GM12878 (cell line): ENCODE results near the gene GNG12. TPM values are rescaled to one million over a fixed set of nuclear protein-coding genes. Genes with fewer than 3 reads are reported as not detected.
A peak's percentile ranks its signal among the peaks of the same experiment; 100 is the strongest.

Source experiments
- ATAC-seq: fragments of 200-7000 bp; cut with Tn5 transposase; 3 replicates; pipeline ENCODE4 v1.9.1; 2020; ENCODE audit warnings: mild to moderate bottlenecking, moderate library complexity
- BruUV-seq: library from RNA; stranded (reverse); fragments of 400-500 nt; replicated peaks from 2 replicates; lab custom pipeline; 2021; lab: Mats Ljungman, UMichigan
- CTCF ChIA-PET: fragments of 300-600 bp; sonication (Branson Sonifier 250); formaldehyde crosslinking; extraction: SDS; loops from one replicate; lab custom pipeline; 2021; ENCODE audit warnings: inconsistent platforms; lab: Yijun Ruan, JAX
- POLR2A ChIA-PET: fragments of 350-600 bp; formaldehyde crosslinking; extraction: SDS; loops from one replicate; lab custom pipeline; 2021; ENCODE audit warnings: inconsistent platforms; lab: Charles Lee
- RAD21 ChIA-PET: fragments of 300-600 bp; sonication (Branson Sonifier 250); formaldehyde crosslinking; loops from one replicate; lab custom pipeline; 2023; ENCODE audit warnings: antibody characterized with exemption; ENCODE audit not compliant: unreplicated experiment; lab: Charles Lee
- SMC1A ChIA-PET: fragments of 300-600 bp; sonication (Branson Sonifier 250); formaldehyde crosslinking; loops from one replicate; lab custom pipeline; 2023; ENCODE audit not compliant: unreplicated experiment, uncharacterized antibody; lab: Charles Lee
- DNase-seq: peaks from one replicate; pipeline ENCODE4 v3.0.0-alpha.2; 2011; ENCODE audit warnings: low read depth, low spot score
- FAIRE-seq: peaks from 3 replicates; lab custom pipeline; 2011; peaks lifted over from hg19 to GRCh38; lab: Jason Lieb, UNC
- H2AFZ ChIP-seq: 2 replicates; pipeline ENCODE4 v1.6.0; 2011; ENCODE audit warnings: low read depth, low read length, control low read depth; ENCODE audit not compliant: control insufficient read depth
- H3K27ac ChIP-seq: 2 replicates; pipeline ENCODE4 v1.5.1; 2011; ENCODE audit warnings: control low read depth; ENCODE audit not compliant: control insufficient read depth, insufficient read depth
- H3K27me3 ChIP-seq, 2 experiments: replicated peaks in 1 of 2; 2 replicates each; pipeline versions ENCODE4 v1.6.0 to v1.6.1; 2011; ENCODE audit warnings: low read length in 1 of 2; ENCODE audit not compliant: control insufficient read depth in 2 of 2, insufficient read depth in 2 of 2
- H3K36me3 ChIP-seq, 2 experiments: 2 replicates each; pipeline ENCODE4 v1.5.1; 2011; ENCODE audit warnings: low read length in 1 of 2; ENCODE audit not compliant: control insufficient read depth in 2 of 2, insufficient read depth in 2 of 2
- H3K4me1 ChIP-seq: 2 replicates; pipeline ENCODE4 v1.6.1; 2011; ENCODE audit warnings: mild to moderate bottlenecking, low read length, moderate library complexity, mixed read lengths; ENCODE audit not compliant: control insufficient read depth, insufficient read depth
- H3K4me2 ChIP-seq: 2 replicates; pipeline ENCODE4 v1.6.0; 2011; ENCODE audit warnings: control low read depth; ENCODE audit not compliant: control insufficient read depth, insufficient read depth
- H3K4me3 ChIP-seq: fragments of 200-600 bp; sonication (generic); 2 replicates; pipeline ENCODE4 v1.5.1; 2016
- H3K79me2 ChIP-seq: 2 replicates; pipeline ENCODE4 v1.6.0; 2011; ENCODE audit warnings: low read length; ENCODE audit not compliant: control insufficient read depth, insufficient read depth
- H3K9ac ChIP-seq: 2 replicates; pipeline ENCODE4 v1.8.0; 2011; ENCODE audit warnings: low read length, control low read depth, mixed read lengths; ENCODE audit not compliant: control insufficient read depth, insufficient read depth
- H3K9me3 ChIP-seq: replicated peaks from 3 replicates; pipeline ENCODE4 v1.5.1; 2011; ENCODE audit warnings: mild to moderate bottlenecking, low read length; ENCODE audit not compliant: control insufficient read depth, insufficient read depth
- H4K20me1 ChIP-seq: 2 replicates; pipeline ENCODE4 v1.6.0; 2011; ENCODE audit not compliant: control insufficient read depth, insufficient read depth
- ATF7 ChIP-seq: fragments of 450-650 bp; IDR thresholded peaks from 2 replicates; pipeline ENCODE4 v1.6.1; 2016; ENCODE audit warnings: low read depth, mild to moderate bottlenecking
- BHLHE40 ChIP-seq, 2 experiments: fragments of 450-650 bp in 1 of 2; IDR thresholded peaks; 2 replicates each; pipeline ENCODE4 v1.6.1; 2011 to 2017; ENCODE audit warnings: low read depth in 2 of 2, borderline replicate concordance in 1 of 2, improper control_type of control experiment in 1 of 2, low read length in 1 of 2, mild to moderate bottlenecking in 1 of 2
- HSF1 ChIP-seq: fragments of 150-350 bp; IDR thresholded peaks from 2 replicates; pipeline ENCODE4 v1.6.1; 2014; ENCODE audit warnings: mild to moderate bottlenecking, low read depth, low read length
- IKZF1 ChIP-seq: fragments of 450-650 bp; conservative IDR thresholded peaks from 2 replicates; pipeline ENCODE4 v1.6.1; 2017; ENCODE audit warnings: antibody characterized with exemption, mild to moderate bottlenecking
- KLF5 ChIP-seq: fragments of 450-650 bp; IDR thresholded peaks from 2 replicates; pipeline ENCODE4 v1.6.1; 2014; ENCODE audit warnings: mild to moderate bottlenecking; ENCODE audit not compliant: partially characterized antibody
- MAX ChIP-seq: IDR thresholded peaks from 2 replicates; pipeline ENCODE4 v1.6.1; 2012; ENCODE audit warnings: low read depth, low read length, improper control_type of control experiment
- PAX5 ChIP-seq: IDR thresholded peaks from 2 replicates; pipeline ENCODE4 v1.6.1; 2011; ENCODE audit warnings: low read depth, low read length, borderline replicate concordance
- PAX8 ChIP-seq: fragments of 450-650 bp; IDR thresholded peaks from 2 replicates; pipeline ENCODE4 v1.6.1; 2017; ENCODE audit warnings: mild to moderate bottlenecking, moderate library complexity
- RELB ChIP-seq: fragments of 450-650 bp; IDR thresholded peaks from 2 replicates; pipeline ENCODE4 v1.6.1; 2017; ENCODE audit warnings: low read depth, mild to moderate bottlenecking, moderate library complexity
- SRF ChIP-seq, 2 experiments: IDR thresholded peaks; 2 replicates each; pipeline ENCODE4 v1.6.1; 2011; ENCODE audit warnings: low read depth in 2 of 2, low read length in 2 of 2, mild to moderate bottlenecking in 1 of 2, moderate library complexity in 1 of 2
- SUPT20H ChIP-seq: IDR thresholded peaks from 2 replicates; pipeline ENCODE4 v1.6.1; 2011; ENCODE audit warnings: low read depth, mild to moderate bottlenecking, low read length, moderate library complexity, borderline replicate concordance; ENCODE audit not compliant: control insufficient read depth
- WGBS: methylation state at CpG from one replicate; pipeline ENCODE4 v1.1.6; 2016; ENCODE audit warnings: low lambda C conversion rate; ENCODE audit not compliant: insufficient replicate concordance, insufficient coverage; ENCODE audit errors: missing lambda C conversion rate; 5-methylcytosine and 5-hydroxymethylcytosine counted together
- in situ Hi-C: fragments of 300-500 bp; cut with MboI; formaldehyde crosslinking; loops from 9 replicates; pipeline ENCODE4 v1.14.3; 2018; ENCODE audit warnings: mixed read lengths
- intact Hi-C: fragments of 100-400 bp; cut with micrococcal nuclease; formaldehyde crosslinking; loops from one replicate; pipeline ENCODE4 v1.14.2; 2022; ENCODE audit not compliant: unreplicated experiment
- polyA plus RNA-seq, 11 experiments: library from polyadenylated mRNA; depleted of rRNA in 4 of 11; unstranded in 6 of 11; stranded (reverse) in 5 of 11; fragments of >200 nt; fragmentation: Nextera tagmentation in 4 of 11; fragmentation: Illumina TruSeq in 1 of 11; extraction: Ambion mirVana in 4 of 11; extraction: Trizol in 1 of 11; gene quantifications; 1 replicate in 1 of 11; 2 replicates in 10 of 11; pipeline versions ENCODE4 v1.2.1 to v1.2.3, GENCODE V29; 2011 to 2016; ENCODE audit warnings: inconsistent platforms in 2 of 11, missing spikeins in 2 of 11, low read depth in 1 of 11
- total RNA-seq, 4 experiments: library from RNA; depleted of rRNA in 3 of 4; stranded (reverse); fragments of >200 nt in 3 of 4; fragmentation: Illumina TruSeq in 1 of 4; extraction: Trizol in 1 of 4; gene quantifications; 2 replicates each; pipeline versions ENCODE4 v1.2.1 to v1.2.3, GENCODE V29; 2013 to 2021

The GNG12 gene
- total and polyA plus RNA-seq, 10 of the 15 experiments (the other 5 are each of a cell fraction or from before 2014, with no cell fraction given) = 0.22 to 32.8 (median 0.35) TPM

GRCh38 chr1:67838180-67838910 lies 5.1 kb upstream of the GNG12 start:
- H3K79me2 ChIP-seq = no peaks in the 10 kb centered on the region
- peak; percentile 16; the same call in 1 of the 3 replicates for ATAC-seq
- peaks cover 0 to 3% of the 10 kb centered on the region in 2 experiments; a peak in 2 of 4 replicates for H3K27me3 ChIP-seq
- ChIA-PET SMC1A (interaction anchor here (0.7 to 47.8 kb wide), 14 partner anchors 9 to 84 kb away, joined by 3 to 1058 read pairs (median 8); no protein-coding TSS in a partner anchor), RAD21 (interaction anchor here (0.9 to 15.4 kb wide), 13 partner anchors 9 to 152 kb away, joined by 3 to 320 read pairs (median 8); no protein-coding TSS in a partner anchor)
- intact Hi-C loops = no loop called here
- H2AFZ ChIP-seq = no peak overlapping the region
- TF ChIP-seq SUPT20H (no peak), ATF7 (no peak)
- TF ChIP-seq, all 136 proteins: peak for 0
- Histone ChIP-seq H4K20me1 (no peaks in the 10 kb centered on the region), H3K4me1 (no peaks in the 10 kb centered on the region), H3K9ac (no peak overlapping the region), H3K9me3 (no peaks in the 10 kb centered on the region), H3K27ac (no peak overlapping the region), H3K36me3 (no peaks in the 10 kb centered on the region), H3K4me3 (no peak overlapping the region), H3K4me2 (no peak overlapping the region)
- FAIRE-seq = no peak
- in situ Hi-C loops = no loop called here
- 40% methylated on average over 5 of the region's 5 CpGs for WGBS
- BruUV-seq = no TSS peak
- ChIA-PET POLR2A (interaction anchor here (1.0 to 10.8 kb wide), 6 partner anchors 9 to 71 kb away, joined by 3 to 155 read pairs (median 6); no protein-coding TSS in a partner anchor), CTCF (interaction anchor here (0.8 to 16.7 kb wide), 7 partner anchors 12 to 78 kb away, joined by 3 to 298 read pairs (median 4); no protein-coding TSS in a partner anchor)
- DNase-seq = no peak

GRCh38 chr1:67836769-67837168 lies 3.5 kb upstream of the GNG12 start:
- Histone ChIP-seq H3K4me3 (no peak overlapping the region), H4K20me1 (no peaks in the 10 kb centered on the region), H3K36me3 (no peaks in the 10 kb centered on the region), H3K27me3 (peaks cover 6 to 11% of the 10 kb centered on the region in 2 experiments; a peak in 3 of 4 replicates), H3K9me3 (no peaks in the 10 kb centered on the region), H2AFZ (no peak overlapping the region), H3K79me2 (no peaks in the 10 kb centered on the region), H3K9ac (no peak overlapping the region), H3K27ac (no peak overlapping the region), H3K4me1 (no peaks in the 10 kb centered on the region), H3K4me2 (no peak overlapping the region)
- ChIA-PET CTCF (interaction anchor here (0.8 to 16.7 kb wide), 12 partner anchors 8 to 280 kb away, joined by 3 to 298 read pairs (median 4); no protein-coding TSS in a partner anchor), RAD21 (interaction anchor here (0.6 to 15.4 kb wide), 18 partner anchors 10 to 301 kb away, joined by 3 to 320 read pairs (median 5); no protein-coding TSS in a partner anchor), SMC1A (interaction anchor here (0.7 to 47.8 kb wide), 17 partner anchors 10 to 283 kb away, joined by 3 to 1058 read pairs (median 9); no protein-coding TSS in a partner anchor), POLR2A (interaction anchor here (0.7 to 10.8 kb wide), 7 partner anchors 12 to 69 kb away, joined by 3 to 155 read pairs (median 4); no protein-coding TSS in a partner anchor)
- ATAC-seq (peak; percentile 6; the same call in 2 of the 3 replicates), FAIRE-seq (no peak), DNase-seq (no peak)
- WGBS = 9% methylated on average over 2 of the region's 2 CpGs
- BruUV-seq = no TSS peak
- in situ Hi-C loops (no loop called here), intact Hi-C loops (no loop called here)
- TF ChIP-seq SRF (IDR thresholded peaks at IDR 0.05; ENCODE audit: low read depth in 2 of 2, low read length in 2 of 2) = no peak
- TF ChIP-seq MAX = no peak
- no peak for TF ChIP-seq ATF7
- no peak for TF ChIP-seq PAX8
- TF ChIP-seq HSF1 = no peak
- peak; percentile 40 for TF ChIP-seq IKZF1
- TF ChIP-seq KLF5 = no peak
- peak in 1 of 2 experiments; percentile 25; a peak in 1 of 4 replicates for TF ChIP-seq BHLHE40 (IDR thresholded peaks at IDR 0.05; ENCODE audit: borderline replicate concordance in 1 of 2, low read depth in 2 of 2, low read length in 1 of 2)
- no peak for TF ChIP-seq PAX5
- peak; percentile 31; the same call in 1 of the 2 replicates for TF ChIP-seq RELB
